H1 (cell line): Measurements from ENCODE around the gene LKAAEAR1. TPM values are rescaled to one million over a fixed set of nuclear protein-coding genes. Genes with fewer than 3 reads are reported as not detected.
A peak's percentile ranks its signal among the peaks of the same experiment; 100 is the strongest.

Experiments used
- CTCF ChIA-PET: fragments of 300-600 bp; sonication (Branson Sonifier 250); formaldehyde crosslinking; loops from one replicate; lab custom pipeline; 2021; ENCODE audit not compliant: partially characterized antibody; lab: Charles Lee
- POLR2A ChIA-PET: fragments of 300-600 bp; sonication (Branson Sonifier 250); formaldehyde crosslinking; loops from one replicate; lab custom pipeline; 2021; ENCODE audit warnings: inconsistent platforms; ENCODE audit not compliant: partially characterized antibody; lab: Charles Lee
- DNase-seq, 2 experiments: peaks; one replicate each; pipeline versions ENCODE4 v3.0.0 to v3.0.0-alpha.2; 2010 to 2022; ENCODE audit warnings: low spot score in 2 of 2, low read depth in 1 of 2, mixed read lengths in 1 of 2
- FAIRE-seq: peaks from 2 replicates; lab custom pipeline; 2011; peaks lifted over from hg19 to GRCh38; lab: Jason Lieb, UNC
- H2AFZ ChIP-seq: 2 replicates; pipeline ENCODE4 v1.8.1; 2012; ENCODE audit warnings: low read length, inconsistent platforms
- H2AK5ac ChIP-seq: 2 replicates; pipeline ENCODE4 v1.6.1; 2013; ENCODE audit warnings: low read depth, low read length
- H2BK120ac ChIP-seq: replicated peaks from 2 replicates; pipeline ENCODE3; 2013; ENCODE audit warnings: low read depth, low read length, inconsistent platforms
- H2BK12ac ChIP-seq: 2 replicates; pipeline ENCODE4 v1.6.1; 2013; ENCODE audit warnings: low read depth, low read length
- H2BK15ac ChIP-seq: 2 replicates; pipeline ENCODE4 v1.6.1; 2013; ENCODE audit warnings: low read length
- H2BK20ac ChIP-seq: 2 replicates; pipeline ENCODE4 v1.6.1; 2013; ENCODE audit warnings: low read length
- H2BK5ac ChIP-seq: 2 replicates; pipeline ENCODE4 v1.6.1; 2013; ENCODE audit warnings: low read depth, low read length
- H3K14ac ChIP-seq: 2 replicates; pipeline ENCODE4 v1.6.1; 2013; ENCODE audit warnings: inconsistent platforms; ENCODE audit not compliant: insufficient read length
- H3K18ac ChIP-seq: 2 replicates; pipeline ENCODE4 v1.6.1; 2013; ENCODE audit warnings: low read length; ENCODE audit errors: extremely low read depth
- H3K23ac ChIP-seq: 2 replicates; pipeline ENCODE4 v1.6.1; 2013; ENCODE audit warnings: inconsistent platforms; ENCODE audit not compliant: insufficient read length
- H3K23me2 ChIP-seq: 2 replicates; pipeline ENCODE4 v1.6.1; 2013; ENCODE audit warnings: low read depth, low read length
- H3K27ac ChIP-seq: 2 replicates; pipeline ENCODE4 v1.6.1; 2011; ENCODE audit warnings: low read depth, low read length, inconsistent platforms
- H3K27me3 ChIP-seq, 4 experiments: replicated peaks in 1 of 4; 1 replicate in 1 of 4; 2 replicates in 3 of 4; pipeline versions ENCODE4 v1.6.1 to v1.8.1; 2011 to 2013; ENCODE audit warnings: low read length in 3 of 4, mild to moderate bottlenecking in 3 of 4, inconsistent platforms in 2 of 4, mixed read lengths in 2 of 4, moderate library complexity in 1 of 4; ENCODE audit not compliant: control insufficient read depth in 3 of 4, insufficient read depth in 3 of 4; ENCODE audit errors: extremely low read depth in 1 of 4
- H3K36me3 ChIP-seq, 4 experiments: 2 replicates each; pipeline versions ENCODE4 v1.6.1 to v1.8.1; 2011 to 2013; ENCODE audit warnings: mild to moderate bottlenecking in 4 of 4, low read length in 3 of 4, moderate library complexity in 2 of 4, control low read depth in 1 of 4, inconsistent platforms in 1 of 4; ENCODE audit not compliant: insufficient read depth in 4 of 4, control insufficient read depth in 2 of 4
- H3K4ac ChIP-seq: replicated peaks from 2 replicates; pipeline ENCODE3; 2013; ENCODE audit warnings: low read length, low read depth, mixed read lengths, inconsistent platforms; ENCODE audit not compliant: insufficient read length
- H3K4me1 ChIP-seq, 4 experiments: replicated peaks in 1 of 4; 1 replicate in 1 of 4; 2 replicates in 3 of 4; pipeline versions ENCODE4 v1.6.1 to v1.8.1; 2011 to 2013; ENCODE audit warnings: low read length in 3 of 4, inconsistent platforms in 2 of 4, mixed read lengths in 1 of 4; ENCODE audit not compliant: insufficient read depth in 4 of 4, control insufficient read depth in 3 of 4
- H3K4me2 ChIP-seq, 2 experiments: 2 replicates each; pipeline versions ENCODE4 v1.6.1 to v1.8.1; 2011 to 2013; ENCODE audit warnings: low read depth in 2 of 2, low read length in 2 of 2, control low read depth in 1 of 2, inconsistent platforms in 1 of 2, mild to moderate bottlenecking in 1 of 2; ENCODE audit not compliant: insufficient read depth in 1 of 2
- H3K4me3 ChIP-seq, 4 experiments: fragments of 200-600, 300-600 bp in 1 of 4; sonication (generic), shearing (Covaris generic), sonication (Bioruptor Twin) in 1 of 4; 2 replicates each; pipeline versions ENCODE4 v1.5.1 to v1.8.1; 2011 to 2016; ENCODE audit warnings: low read length in 4 of 4, low read depth in 3 of 4, control low read depth in 2 of 4, inconsistent platforms in 2 of 4, mild to moderate bottlenecking in 2 of 4, mixed read lengths in 1 of 4, moderate library complexity in 1 of 4; ENCODE audit not compliant: insufficient read depth in 2 of 4; ENCODE audit errors: extremely low read depth in 1 of 4
- H3K56ac ChIP-seq: replicated peaks from 2 replicates; pipeline ENCODE3; 2013; ENCODE audit warnings: low read depth, mild to moderate bottlenecking, mixed read lengths, low read length, inconsistent platforms; ENCODE audit not compliant: insufficient read length
- H3K79me1 ChIP-seq: 2 replicates; pipeline ENCODE4 v1.6.1; 2013; ENCODE audit warnings: low read depth, low read length, control low read depth
- H3K79me2 ChIP-seq, 2 experiments: 2 replicates each; pipeline versions ENCODE4 v1.6.1 to v1.8.1; 2012 to 2013; ENCODE audit warnings: low read length in 2 of 2, mild to moderate bottlenecking in 2 of 2, inconsistent platforms in 1 of 2; ENCODE audit not compliant: insufficient read depth in 2 of 2, control insufficient read depth in 1 of 2
- H3K9ac ChIP-seq, 4 experiments: replicated peaks in 1 of 4; 1 replicate in 1 of 4; 2 replicates in 3 of 4; pipeline versions ENCODE4 v1.6.1 to v1.8.1; 2011 to 2013; ENCODE audit warnings: low read depth in 3 of 4, low read length in 3 of 4, control low read depth in 2 of 4, mild to moderate bottlenecking in 2 of 4, moderate library complexity in 2 of 4, inconsistent platforms in 1 of 4; ENCODE audit errors: extremely low read depth in 1 of 4
- H3K9me3 ChIP-seq, 2 experiments: 2 replicates each; pipeline versions ENCODE4 v1.6.1 to v1.8.1; 2012 to 2013; ENCODE audit warnings: mild to moderate bottlenecking in 2 of 2, moderate library complexity in 2 of 2, control low read depth in 1 of 2, inconsistent platforms in 1 of 2, low read depth in 1 of 2, low read length in 1 of 2, mixed read lengths in 1 of 2; ENCODE audit not compliant: insufficient read depth in 2 of 2
- H4K20me1 ChIP-seq, 2 experiments: replicated peaks in 1 of 2; 2 replicates each; pipeline versions ENCODE3 to v1.8.1; 2011 to 2013; ENCODE audit warnings: inconsistent platforms in 2 of 2, low read length in 2 of 2, mild to moderate bottlenecking in 1 of 2; ENCODE audit not compliant: insufficient read depth in 2 of 2, control insufficient read depth in 1 of 2
- H4K5ac ChIP-seq: 2 replicates; pipeline ENCODE4 v1.6.1; 2013; ENCODE audit warnings: low read length, low read depth, mixed read lengths, inconsistent platforms; ENCODE audit not compliant: insufficient read length
- H4K8ac ChIP-seq: 2 replicates; pipeline ENCODE4 v1.8.0; 2013; ENCODE audit warnings: mild to moderate bottlenecking, moderate library complexity, low read length, inconsistent platforms; ENCODE audit not compliant: insufficient read depth; ENCODE audit errors: extremely low read depth
- H4K91ac ChIP-seq: replicated peaks from 2 replicates; pipeline ENCODE3; 2013; ENCODE audit warnings: low read length, mixed read lengths, inconsistent platforms; ENCODE audit not compliant: insufficient read length
- BACH1 ChIP-seq: IDR thresholded peaks from 2 replicates; pipeline ENCODE4 v1.6.1; 2012; ENCODE audit warnings: low read length, improper control_type of control experiment
- CBX8 ChIP-seq: fragments of 300-800, 300-1000 bp; sonication (generic); IDR thresholded peaks from 2 replicates; pipeline ENCODE4 v1.7.1; 2016; ENCODE audit warnings: low read depth, low read length, borderline replicate concordance
- JUND ChIP-seq: IDR thresholded peaks from 2 replicates; pipeline ENCODE4 v1.6.1; 2011; ENCODE audit warnings: mild to moderate bottlenecking, improper control_type of control experiment, low read length
- KDM1A ChIP-seq: fragments of 200-600, 300-600 bp; sonication (generic); IDR thresholded peaks from 2 replicates; pipeline ENCODE4 v1.7.1; 2016; ENCODE audit warnings: mild to moderate bottlenecking, low read length, borderline replicate concordance
- MAFK ChIP-seq: IDR thresholded peaks from 2 replicates; pipeline ENCODE4 v1.6.1; 2012; ENCODE audit warnings: low read depth, mild to moderate bottlenecking, improper control_type of control experiment, low read length
- NRF1 ChIP-seq: IDR thresholded peaks from 2 replicates; pipeline ENCODE4 v1.6.1; 2011; ENCODE audit warnings: mild to moderate bottlenecking, low read depth, low read length, improper control_type of control experiment
- POLR2AphosphoS5 ChIP-seq: IDR thresholded peaks from 2 replicates; pipeline ENCODE4 v1.6.1; 2011; ENCODE audit warnings: low read depth, low read length
- POU5F1 ChIP-seq: IDR thresholded peaks from 2 replicates; pipeline ENCODE4 v1.6.1; 2011; ENCODE audit warnings: low read depth, mild to moderate bottlenecking, low read length, moderate library complexity
- SRF ChIP-seq: IDR thresholded peaks from 2 replicates; pipeline ENCODE4 v1.6.1; 2011; ENCODE audit warnings: mild to moderate bottlenecking, low read depth, low read length, moderate library complexity
- TAF1 ChIP-seq: IDR thresholded peaks from 2 replicates; pipeline ENCODE4 v1.6.1; 2011; ENCODE audit warnings: mild to moderate bottlenecking, low read depth, low read length
- TEAD4 ChIP-seq: IDR thresholded peaks from 2 replicates; pipeline ENCODE4 v1.6.1; 2012; ENCODE audit warnings: low read depth, low read length, inconsistent platforms, mixed read lengths
- WGBS, 2 experiments: shearing (Covaris generic) in 1 of 2; methylation state at CpG; one replicate each; pipeline versions ENCODE4 v1.1.6 to v1.1.7; 2013 to 2015; ENCODE audit warnings: low lambda C conversion rate in 2 of 2, mixed read lengths in 2 of 2, inconsistent platforms in 1 of 2, low coverage in 1 of 2, missing lambda C conversion rate in 1 of 2; ENCODE audit not compliant: insufficient replicate concordance in 2 of 2, insufficient coverage in 1 of 2, insufficient read length in 1 of 2; ENCODE audit errors: extremely low coverage in 1 of 2, missing lambda C conversion rate in 1 of 2; 5-methylcytosine and 5-hydroxymethylcytosine counted together
- polyA plus RNA-seq, 7 experiments: library from polyadenylated mRNA; depleted of rRNA in 3 of 7; stranded (reverse) in 5 of 7; unstranded in 2 of 7; fragments of >200 nt in 5 of 7; fragments of 200-250 nt in 2 of 7; gene quantifications; 1 replicate in 5 of 7; 2 replicates in 1 of 7; 4 replicates in 1 of 7; pipeline versions ENCODE4 v1.2.1 to v1.2.3, GENCODE V29; 2011 to 2013; ENCODE audit warnings: missing spikeins in 2 of 7, mixed read lengths in 2 of 7
- total RNA-seq: library from RNA; stranded (reverse); fragmentation: NEBNext Ultra II Directional; extraction: Animal tissue kit (Norgen Biotek cat#: 25700); gene quantifications from 2 replicates; pipeline ENCODE4 v1.2.1, GENCODE V29; 2021

LKAAEAR1 gene
- total and polyA plus RNA-seq, 2 of the 8 experiments (the other 6 are each of a cell fraction or from before 2014, with no cell fraction given): 0.41 to 0.53 TPM

- POLR2A ChIA-PET: interaction anchor here (1.1 kb wide), 1 partner anchor 16 kb away, joined by 5 read pairs; the partner anchor contains the start of gene LKAAEAR1
- no peak overlapping the region for H3K9ac ChIP-seq
- H3K79me2 ChIP-seq: no peaks in the 10 kb centered on the region
- no peak overlapping the region for H3K14ac ChIP-seq
- no peak overlapping the region for H2BK12ac ChIP-seq
- no peak for TF ChIP-seq SRF
- TF ChIP-seq TEAD4: no peak
- no peak for TF ChIP-seq MAFK
- TF ChIP-seq CBX8: no peak
- TF ChIP-seq POU5F1: no peak
- TF ChIP-seq BACH1: no peak
- TF ChIP-seq TAF1: no peak
- no peak for TF ChIP-seq JUND
- no peak for TF ChIP-seq KDM1A
- TF ChIP-seq NRF1: no peak
- TF ChIP-seq POLR2AphosphoS5: no peak
- TF ChIP-seq, all 59 proteins: peak for 0
- H3K27me3 ChIP-seq: peaks cover 2 to 26% (median 21%) of the 10 kb centered on the region in 4 experiments
- 85% methylated on average over 13 of the region's 14 CpGs; no CpG with 5 or more reads in 1 of the 2 experiments for WGBS, 2 experiments
- no peak overlapping the region for H2AK5ac ChIP-seq
- H3K36me3 ChIP-seq: no peaks in the 10 kb centered on the region
- H3K18ac ChIP-seq: no peak overlapping the region
- H2AFZ ChIP-seq: no peak overlapping the region
- H3K4me2 ChIP-seq: no peak overlapping the region
- peaks cover 0 to 8% (median 3%) of the 10 kb centered on the region in 4 experiments; a peak in 3 of 7 replicates for H3K4me1 ChIP-seq
- CTCF ChIA-PET: interaction anchor here (0.8 to 5.0 kb wide), 9 partner anchors 8 to 31 kb away, joined by 3 to 41 read pairs (median 4); partner anchors contain the start of gene LKAAEAR1
- H4K20me1 ChIP-seq: peaks cover 0 to 4% of the 10 kb centered on the region in 2 experiments
- FAIRE-seq (no peak), DNase-seq (peak in 1 of 2 experiments; percentile 38)
- H3K56ac ChIP-seq: no peak overlapping the region
- no peak overlapping the region for H3K4me3 ChIP-seq
- H3K9me3 ChIP-seq: no peaks in the 10 kb centered on the region
- H3K23ac ChIP-seq: no peak overlapping the region
- H2BK5ac ChIP-seq: no peak overlapping the region
- H2BK120ac ChIP-seq: no peak overlapping the region
- no peak overlapping the region for H2BK15ac ChIP-seq
- no peak overlapping the region for H4K91ac ChIP-seq
- H3K27ac ChIP-seq: no peak overlapping the region
- peaks cover 7% of the 10 kb centered on the region; the same call in 1 of the 2 replicates for H3K23me2 ChIP-seq
- no peak overlapping the region for H4K5ac ChIP-seq
- H4K8ac ChIP-seq: peak overlapping the region; percentile 74; the same call in 1 of the 2 replicates
- no peaks in the 10 kb centered on the region; the same call in 1 of the 2 replicates for H3K79me1 ChIP-seq
- H3K4ac ChIP-seq: no peak overlapping the region
- no peak overlapping the region for H2BK20ac ChIP-seq
Measured at GRCh38 chr20:64099880-64100565, 15.8 kb upstream of the LKAAEAR1 start.
